Liver (tissue), 9 donors: ENCODE data around the gene ATP7A. TPM values are rescaled to one million over a fixed set of nuclear protein-coding genes. Genes with fewer than 3 reads are reported as not detected.

ENCODE experiments used
- DNase-seq: peaks from one replicate; pipeline ENCODE4 v3.0.0-alpha.2; 2017; ENCODE audit warnings: low spot score
- H3K27ac ChIP-seq, 2 donors: one replicate each; pipeline ENCODE4 v1.7.0; 2013; ENCODE audit warnings: inconsistent platforms in 2 of 2, low read length in 2 of 2, control low read depth in 1 of 2, low read depth in 1 of 2, mild to moderate bottlenecking in 1 of 2
- H3K27me3 ChIP-seq, 4 donors: one replicate each; pipeline versions ENCODE4 v1.6.1 to v1.7.0; 2013; ENCODE audit warnings: low read length in 3 of 4, inconsistent platforms in 1 of 4, mild to moderate bottlenecking in 1 of 4, moderate library complexity in 1 of 4; ENCODE audit not compliant: control insufficient read depth in 4 of 4, insufficient read depth in 4 of 4
- H3K36me3 ChIP-seq, 4 donors: one replicate each; pipeline versions ENCODE4 v1.6.1 to v1.7.0; 2013; ENCODE audit warnings: low read length in 3 of 4, mild to moderate bottlenecking in 3 of 4, low read depth in 1 of 4, moderate library complexity in 1 of 4; ENCODE audit not compliant: control insufficient read depth in 4 of 4, insufficient read depth in 3 of 4
- H3K4me1 ChIP-seq, 4 donors: one replicate each; pipeline versions ENCODE4 v1.6.1 to v1.7.0; 2013; ENCODE audit warnings: low read length in 3 of 4, mild to moderate bottlenecking in 3 of 4, moderate library complexity in 1 of 4; ENCODE audit not compliant: control insufficient read depth in 4 of 4, insufficient read depth in 4 of 4
- H3K4me3 ChIP-seq, 3 donors: one replicate each; pipeline versions ENCODE4 v1.6.1 to v1.7.0; 2013; ENCODE audit warnings: low read length in 3 of 3, control low read depth in 1 of 3, low read depth in 1 of 3, mild to moderate bottlenecking in 1 of 3
- H3K9ac ChIP-seq, 2 donors: one replicate each; pipeline ENCODE4 v1.7.0; 2013; ENCODE audit warnings: low read length in 2 of 2, mild to moderate bottlenecking in 2 of 2, moderate library complexity in 2 of 2, control low read depth in 1 of 2, low read depth in 1 of 2
- H3K9me3 ChIP-seq, 4 donors: one replicate each; pipeline versions ENCODE4 v1.6.1 to v1.7.0; 2013; ENCODE audit warnings: low read length in 3 of 4; ENCODE audit not compliant: control insufficient read depth in 4 of 4
- EGR1 ChIP-seq, 2 donors: IDR thresholded peaks; 2 replicates each; pipeline ENCODE4 v1.6.1; 2016 to 2018; ENCODE audit warnings: antibody characterized with exemption in 2 of 2, low read depth in 2 of 2
- FOXA1 ChIP-seq: IDR thresholded peaks from 2 replicates; pipeline ENCODE4 v1.6.1; 2016; ENCODE audit warnings: antibody characterized with exemption
- FOXA2 ChIP-seq: IDR thresholded peaks from 2 replicates; pipeline ENCODE4 v1.6.1; 2016; ENCODE audit warnings: antibody characterized with exemption
- GABPA ChIP-seq, 2 donors: IDR thresholded peaks in 1 of 2; conservative IDR thresholded peaks in 1 of 2; 2 replicates each; pipeline ENCODE4 v1.6.1; 2016; ENCODE audit warnings: antibody characterized with exemption in 2 of 2, mild to moderate bottlenecking in 1 of 2, moderate library complexity in 1 of 2
- HNF4A ChIP-seq, 2 donors: conservative IDR thresholded peaks; 2 replicates each; pipeline ENCODE4 v1.6.1; 2016; ENCODE audit warnings: antibody characterized with exemption in 2 of 2, mild to moderate bottlenecking in 2 of 2
- HNF4G ChIP-seq: IDR thresholded peaks from 2 replicates; pipeline ENCODE4 v1.6.1; 2016; ENCODE audit warnings: antibody characterized with exemption
- JUND ChIP-seq, 2 donors: IDR thresholded peaks; 2 replicates each; pipeline ENCODE4 v1.6.1; 2016; ENCODE audit warnings: antibody characterized with exemption in 2 of 2
- NR2F2 ChIP-seq: IDR thresholded peaks from 2 replicates; pipeline ENCODE4 v1.6.1; 2016; ENCODE audit warnings: antibody characterized with exemption
- RAD21 ChIP-seq, 2 donors: IDR thresholded peaks; 2 replicates each; pipeline ENCODE4 v1.6.1; 2016; ENCODE audit warnings: antibody characterized with exemption in 2 of 2, mild to moderate bottlenecking in 2 of 2
- RXRA ChIP-seq, 2 donors: IDR thresholded peaks; 2 replicates each; pipeline ENCODE4 v1.6.1; 2017 to 2018; ENCODE audit warnings: antibody characterized with exemption in 2 of 2, mild to moderate bottlenecking in 1 of 2
- SP1 ChIP-seq: IDR thresholded peaks from 2 replicates; pipeline ENCODE4 v1.6.1; 2018; ENCODE audit warnings: antibody characterized with exemption, mild to moderate bottlenecking
- TAF1 ChIP-seq: conservative IDR thresholded peaks from 2 replicates; pipeline ENCODE4 v1.6.1; 2016; ENCODE audit warnings: antibody characterized with exemption, mild to moderate bottlenecking
- YY1 ChIP-seq: IDR thresholded peaks from 2 replicates; pipeline ENCODE4 v1.6.1; 2016; ENCODE audit warnings: antibody characterized with exemption, mild to moderate bottlenecking
- WGBS: extraction: QIAGEN DNeasy Blood & Tissue Kit; methylation state at CpG from one replicate; pipeline ENCODE4 v1.1.7; 2013; 5-methylcytosine and 5-hydroxymethylcytosine counted together
- polyA plus RNA-seq, 2 donors: library from polyadenylated mRNA; stranded (reverse) in 1 of 2; unstranded in 1 of 2; fragments of 200-250 nt in 1 of 2; fragments of >200 nt in 1 of 2; fragmentation: Nextera tagmentation in 1 of 2; extraction: Ambion mirVana in 1 of 2; gene quantifications; one replicate each; pipeline versions ENCODE4 v1.2.1 to v1.2.3, GENCODE V29; 2013 to 2015
- total RNA-seq, 2 donors: library from RNA; depleted of rRNA; stranded (reverse); fragments of >200 nt; gene quantifications; one replicate each; pipeline ENCODE4 v1.2.3, GENCODE V29; 2014
- TF ChIP-seq, protein P1 (sequence below): IDR thresholded peaks from 2 replicates; pipeline ENCODE4 v1.6.1; 2016; ENCODE audit warnings: antibody characterized with exemption, mild to moderate bottlenecking
- TF ChIP-seq, protein P2 (sequence below): IDR thresholded peaks from 2 replicates; pipeline ENCODE4 v1.6.1; 2016; ENCODE audit warnings: antibody characterized with exemption
- TF ChIP-seq, protein P3 (sequence below): IDR thresholded peaks from 2 replicates; pipeline ENCODE4 v1.6.1; 2016; ENCODE audit warnings: antibody characterized with exemption
- TF ChIP-seq, protein P4 (sequence below): IDR thresholded peaks from 2 replicates; pipeline ENCODE4 v1.6.1; 2016; ENCODE audit warnings: antibody characterized with exemption
- donor health status: healthy.
- donor health status: healthy.
- donor health status: healthy.
- donor health status: healthy.
- donor health status: healthy.

ATP7A gene
- total and polyA plus RNA-seq, 4 donors: 0.75 to 15.3 (median 3.0) TPM

DNA sequence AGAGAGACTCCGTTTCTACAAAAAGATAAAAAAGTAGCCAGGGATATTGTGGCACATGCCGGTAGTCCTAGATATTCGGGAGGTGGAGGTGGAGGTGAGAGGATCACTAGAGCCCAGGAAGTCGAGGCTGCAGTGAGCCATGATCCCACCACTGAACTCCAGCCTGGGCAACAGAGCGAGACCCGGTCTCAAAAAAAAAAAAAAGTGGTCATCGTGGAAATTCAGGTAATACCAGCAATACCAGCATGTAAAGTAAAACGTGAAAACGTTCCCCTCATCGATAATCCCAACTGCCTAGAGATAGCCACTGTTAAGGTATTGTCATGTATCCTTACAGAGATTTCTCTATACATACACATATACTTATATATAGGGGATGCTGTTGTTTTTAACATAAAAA, 16.8 kb upstream of the ATP7A start:
- WGBS: 68% methylated on average over 10 of the region's 10 CpGs
- Histone ChIP-seq H3K9ac (no peak overlapping the region), H3K4me3 (peak overlapping the region in 2 of 3 donors; percentile 58 to 94)

DNA sequence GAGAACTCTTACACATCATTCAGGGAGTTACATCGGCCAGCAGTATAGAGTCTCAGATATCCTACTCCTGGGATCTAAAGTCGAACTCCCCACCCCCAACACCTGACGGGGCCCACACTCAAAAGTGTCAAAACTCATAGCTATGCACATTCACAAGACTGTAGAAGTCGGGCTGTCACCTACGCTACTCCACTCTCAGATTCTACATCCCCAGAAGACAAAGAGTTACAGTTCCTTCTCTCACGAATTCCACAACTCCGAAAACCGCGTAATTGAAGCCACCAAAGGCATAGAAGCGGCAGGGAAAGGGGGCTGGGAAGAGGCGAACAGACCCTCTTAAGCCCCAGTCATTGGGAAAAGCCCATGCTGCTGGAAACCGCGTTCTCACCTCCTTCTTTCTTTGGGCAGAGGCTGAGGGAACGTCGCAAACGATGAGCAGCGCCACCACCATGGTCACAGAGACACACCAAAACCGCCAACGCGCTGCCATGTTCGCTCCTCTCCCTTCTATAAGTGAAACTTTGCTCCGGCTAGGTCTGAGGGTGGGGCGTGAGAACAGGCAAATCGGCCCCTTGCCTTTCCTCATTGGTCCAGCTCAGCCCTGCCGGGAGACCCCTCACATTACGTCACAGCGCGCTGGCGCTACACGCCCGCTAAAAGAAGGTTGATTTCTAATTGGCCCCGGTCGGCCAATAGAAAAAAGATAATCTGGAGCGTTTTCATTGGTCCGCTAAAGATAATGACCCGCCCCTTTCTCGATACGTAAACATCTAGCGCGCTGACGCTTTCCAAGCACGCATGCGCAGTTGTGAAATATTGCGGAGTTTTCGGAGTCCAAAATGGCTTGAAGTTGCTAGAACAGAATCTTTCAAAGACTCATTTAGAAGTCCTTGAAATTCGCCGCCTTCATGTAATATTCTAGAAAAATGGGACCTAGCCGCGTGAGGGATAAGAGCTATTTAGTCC, 15.3 kb upstream of the ATP7A start, which contains the start of gene MAGT1:
Gene MAGT1 (minus strand): TSS at position 515 of the 966 bp plus-strand sequence. CDS start 25 bp downstream, at position 490.
- under 1% methylated on average over 49 of the region's 49 CpGs for WGBS
- peak; percentile 83 for DNase-seq
- TF ChIP-seq FOXA2 (no peak), RAD21 (IDR thresholded peaks at IDR 0.05) (no peak), FOXA1 (no peak), RXRA (IDR thresholded peaks at IDR 0.05) (no peak), GABPA (IDR thresholded peaks at IDR 0.05 in 1 of 2, conservative IDR thresholded peaks at IDR 0.05 in 1 of 2) (peak in 1 of 2 donors; percentile 19), SP1 (peak; percentile 54), HNF4G (no peak), JUND (IDR thresholded peaks at IDR 0.05) (peak in 1 of 2 donors; percentile 59), NR2F2 (no peak), YY1 (peak; percentile 92), TAF1 (peak; percentile 83)
- TF ChIP-seq, protein P1, sequence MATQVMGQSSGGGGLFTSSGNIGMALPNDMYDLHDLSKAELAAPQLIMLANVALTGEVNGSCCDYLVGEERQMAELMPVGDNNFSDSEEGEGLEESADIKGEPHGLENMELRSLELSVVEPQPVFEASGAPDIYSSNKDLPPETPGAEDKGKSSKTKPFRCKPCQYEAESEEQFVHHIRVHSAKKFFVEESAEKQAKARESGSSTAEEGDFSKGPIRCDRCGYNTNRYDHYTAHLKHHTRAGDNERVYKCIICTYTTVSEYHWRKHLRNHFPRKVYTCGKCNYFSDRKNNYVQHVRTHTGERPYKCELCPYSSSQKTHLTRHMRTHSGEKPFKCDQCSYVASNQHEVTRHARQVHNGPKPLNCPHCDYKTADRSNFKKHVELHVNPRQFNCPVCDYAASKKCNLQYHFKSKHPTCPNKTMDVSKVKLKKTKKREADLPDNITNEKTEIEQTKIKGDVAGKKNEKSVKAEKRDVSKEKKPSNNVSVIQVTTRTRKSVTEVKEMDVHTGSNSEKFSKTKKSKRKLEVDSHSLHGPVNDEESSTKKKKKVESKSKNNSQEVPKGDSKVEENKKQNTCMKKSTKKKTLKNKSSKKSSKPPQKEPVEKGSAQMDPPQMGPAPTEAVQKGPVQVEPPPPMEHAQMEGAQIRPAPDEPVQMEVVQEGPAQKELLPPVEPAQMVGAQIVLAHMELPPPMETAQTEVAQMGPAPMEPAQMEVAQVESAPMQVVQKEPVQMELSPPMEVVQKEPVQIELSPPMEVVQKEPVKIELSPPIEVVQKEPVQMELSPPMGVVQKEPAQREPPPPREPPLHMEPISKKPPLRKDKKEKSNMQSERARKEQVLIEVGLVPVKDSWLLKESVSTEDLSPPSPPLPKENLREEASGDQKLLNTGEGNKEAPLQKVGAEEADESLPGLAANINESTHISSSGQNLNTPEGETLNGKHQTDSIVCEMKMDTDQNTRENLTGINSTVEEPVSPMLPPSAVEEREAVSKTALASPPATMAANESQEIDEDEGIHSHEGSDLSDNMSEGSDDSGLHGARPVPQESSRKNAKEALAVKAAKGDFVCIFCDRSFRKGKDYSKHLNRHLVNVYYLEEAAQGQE: peak; percentile 74
- TF ChIP-seq, protein P2, sequence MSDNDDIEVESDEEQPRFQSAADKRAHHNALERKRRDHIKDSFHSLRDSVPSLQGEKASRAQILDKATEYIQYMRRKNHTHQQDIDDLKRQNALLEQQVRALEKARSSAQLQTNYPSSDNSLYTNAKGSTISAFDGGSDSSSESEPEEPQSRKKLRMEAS: peak; percentile 19
- TF ChIP-seq, protein P3, sequence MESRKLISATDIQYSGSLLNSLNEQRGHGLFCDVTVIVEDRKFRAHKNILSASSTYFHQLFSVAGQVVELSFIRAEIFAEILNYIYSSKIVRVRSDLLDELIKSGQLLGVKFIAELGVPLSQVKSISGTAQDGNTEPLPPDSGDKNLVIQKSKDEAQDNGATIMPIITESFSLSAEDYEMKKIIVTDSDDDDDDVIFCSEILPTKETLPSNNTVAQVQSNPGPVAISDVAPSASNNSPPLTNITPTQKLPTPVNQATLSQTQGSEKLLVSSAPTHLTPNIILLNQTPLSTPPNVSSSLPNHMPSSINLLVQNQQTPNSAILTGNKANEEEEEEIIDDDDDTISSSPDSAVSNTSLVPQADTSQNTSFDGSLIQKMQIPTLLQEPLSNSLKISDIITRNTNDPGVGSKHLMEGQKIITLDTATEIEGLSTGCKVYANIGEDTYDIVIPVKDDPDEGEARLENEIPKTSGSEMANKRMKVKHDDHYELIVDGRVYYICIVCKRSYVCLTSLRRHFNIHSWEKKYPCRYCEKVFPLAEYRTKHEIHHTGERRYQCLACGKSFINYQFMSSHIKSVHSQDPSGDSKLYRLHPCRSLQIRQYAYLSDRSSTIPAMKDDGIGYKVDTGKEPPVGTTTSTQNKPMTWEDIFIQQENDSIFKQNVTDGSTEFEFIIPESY: peak; percentile 91
- TF ChIP-seq, protein P4, sequence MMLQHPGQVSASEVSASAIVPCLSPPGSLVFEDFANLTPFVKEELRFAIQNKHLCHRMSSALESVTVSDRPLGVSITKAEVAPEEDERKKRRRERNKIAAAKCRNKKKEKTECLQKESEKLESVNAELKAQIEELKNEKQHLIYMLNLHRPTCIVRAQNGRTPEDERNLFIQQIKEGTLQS: peak; percentile 10
- no peaks in the 10 kb centered on the region for H3K9me3 ChIP-seq
- peak within 1 kb of the TSS; percentile 94 to 95 for H3K27ac ChIP-seq
- H3K36me3 ChIP-seq: no peaks in the 10 kb centered on the region
- peaks cover 3 to 7% (median 6%) of the 10 kb centered on the region in 4 donors for H3K4me1 ChIP-seq
- H3K4me3 ChIP-seq: peak within 1 kb of the TSS; percentile 51 to 94 (median 58)
- H3K27me3 ChIP-seq: no peaks in the 10 kb centered on the region
- H3K9ac ChIP-seq: peak within 1 kb of the TSS; percentile 64 to 99

More for the DNA sequence above, 16.8 kb upstream of the ATP7A start:
- TF ChIP-seq TAF1 (no peak), EGR1 (IDR thresholded peaks at IDR 0.05; ENCODE audit: low read depth in 2 of 2) (no peak), HNF4A (conservative IDR thresholded peaks at IDR 0.05) (no peak)
- Histone ChIP-seq H3K27me3 (no peaks in the 10 kb centered on the region), H3K27ac (no peak overlapping the region), H3K4me1 (peaks cover 3 to 7% (median 6%) of the 10 kb centered on the region in 4 donors), H3K9me3 (no peaks in the 10 kb centered on the region), H3K36me3 (no peaks in the 10 kb centered on the region)
- no peak for DNase-seq
